Measurements from ENCODE around the gene CFDP1.

The CFDP1 gene

GRCh38 chr16:75305364-75306098 is 127.8 kb downstream of the CFDP1 start:
- POLR2A ChIA-PET, result no interaction called here
- Histone ChIP-seq H3K4me3 (ENCODE audit: control insufficient read depth in 1 of 7, extremely low read depth in 1 of 7, insufficient read depth in 4 of 7, low read depth in 2 of 7, low read length in 6 of 7) (no peak overlapping the region), H3K36me3 (ENCODE audit: control insufficient read depth in 4 of 4, insufficient read depth in 4 of 4, low read length in 3 of 4) (peaks cover 3 to 37% (median 22%) of the 10 kb centered on the region in 4 experiments), H3K4me1 (ENCODE audit: control extremely low read depth in 1 of 4, control insufficient read depth in 4 of 4, insufficient read depth in 4 of 4, low read length in 3 of 4) (peaks cover 0 to 10% (median 6%) of the 10 kb centered on the region in 4 experiments), H3K27me3 (replicated peaks in 2 of 5; ENCODE audit: control insufficient read depth in 4 of 5, insufficient read depth in 5 of 5, low read length in 4 of 5) (peaks cover 0 to 34% (median 11%) of the 10 kb centered on the region in 5 experiments), H3K27ac (ENCODE audit: insufficient read depth in 1 of 2, low read depth in 1 of 2, low read length in 2 of 2, poor library complexity in 1 of 2, severe bottlenecking in 2 of 2) (no peak overlapping the region), H3K9me3 (ENCODE audit: control extremely low read depth in 1 of 5, control insufficient read depth in 4 of 5, insufficient read depth in 2 of 5, low read depth in 1 of 5, low read length in 4 of 5) (no peaks in the 10 kb centered on the region)
- DNase-seq, result peak; percentile 64 to 84 (median 81)
- WGBS (ENCODE audit: insufficient coverage), result 69% methylated on average over 8 of the region's 8 CpGs
- CTCF ChIA-PET, result interaction anchor here (1.3 to 1.6 kb wide), 3 partner anchors 14 to 106 kb away, joined by 3 to 4 read pairs (median 3); no protein-coding TSS in a partner anchor

- Histone ChIP-seq H3K4me1 (ENCODE audit: control extremely low read depth in 1 of 4, control insufficient read depth in 4 of 4, insufficient read depth in 4 of 4, low read length in 3 of 4) (peaks cover 0 to 10% (median 6%) of the 10 kb centered on the region in 4 experiments), H3K27ac (ENCODE audit: insufficient read depth in 1 of 2, low read depth in 1 of 2, low read length in 2 of 2, poor library complexity in 1 of 2, severe bottlenecking in 2 of 2) (no peak overlapping the region), H3K27me3 (replicated peaks in 2 of 5; ENCODE audit: control insufficient read depth in 4 of 5, insufficient read depth in 5 of 5, low read length in 4 of 5) (peaks cover 0 to 28% (median 7%) of the 10 kb centered on the region in 5 experiments), H3K4me3 (ENCODE audit: control insufficient read depth in 1 of 7, extremely low read depth in 1 of 7, insufficient read depth in 4 of 7, low read depth in 2 of 7, low read length in 6 of 7) (no peak overlapping the region), H3K9me3 (ENCODE audit: control extremely low read depth in 1 of 5, control insufficient read depth in 4 of 5, insufficient read depth in 2 of 5, low read depth in 1 of 5, low read length in 4 of 5) (no peaks in the 10 kb centered on the region), H3K36me3 (ENCODE audit: control insufficient read depth in 4 of 4, insufficient read depth in 4 of 4, low read length in 3 of 4) (peaks cover 3 to 42% (median 24%) of the 10 kb centered on the region in 4 experiments)
- ChIA-PET CTCF (interaction anchor here (1.6 kb wide), 1 partner anchor 105 kb away, joined by 3 read pairs; no protein-coding TSS in a partner anchor), POLR2A (no interaction called here)
- no peak for DNase-seq
- WGBS (ENCODE audit: insufficient coverage), result 100% methylated on average over 4 of the region's 4 CpGs
Measured at GRCh38 chr16:75304521-75305363, 128.6 kb downstream of the CFDP1 start.

GRCh38 chr16:75301804-75302203 is 131.5 kb downstream of the CFDP1 start:
- CTCF ChIA-PET, result no interaction called here
- POLR2A ChIA-PET, result no interaction called here
- DNase-seq, result no peak

GRCh38 chr16:75298267-75298666 is 135.0 kb downstream of the CFDP1 start:
- ChIA-PET CTCF (no interaction called here), POLR2A (no interaction called here)
- Histone ChIP-seq H3K4me1 (ENCODE audit: control extremely low read depth in 1 of 4, control insufficient read depth in 4 of 4, insufficient read depth in 4 of 4, low read length in 3 of 4) (no peaks in the 10 kb centered on the region), H3K36me3 (ENCODE audit: control insufficient read depth in 4 of 4, insufficient read depth in 4 of 4, low read length in 3 of 4) (peaks cover 9 to 64% (median 33%) of the 10 kb centered on the region in 4 experiments), H3K27me3 (replicated peaks in 2 of 5; ENCODE audit: control insufficient read depth in 4 of 5, insufficient read depth in 5 of 5, low read length in 4 of 5) (peaks cover 0 to 20% (median 5%) of the 10 kb centered on the region in 5 experiments), H3K4me3 (ENCODE audit: control insufficient read depth in 1 of 7, extremely low read depth in 1 of 7, insufficient read depth in 4 of 7, low read depth in 2 of 7, low read length in 6 of 7) (no peak overlapping the region), H3K9me3 (ENCODE audit: control extremely low read depth in 1 of 5, control insufficient read depth in 4 of 5, insufficient read depth in 2 of 5, low read depth in 1 of 5, low read length in 4 of 5) (no peaks in the 10 kb centered on the region), H3K27ac (ENCODE audit: insufficient read depth in 1 of 2, low read depth in 1 of 2, low read length in 2 of 2, poor library complexity in 1 of 2, severe bottlenecking in 2 of 2) (no peak overlapping the region)
- DNase-seq, result no peak
- 96% methylated on average over 6 of the region's 6 CpGs for WGBS (ENCODE audit: insufficient coverage)

More at GRCh38 chr16:75301804-75302203, 131.5 kb downstream of the CFDP1 start:
- Histone ChIP-seq H3K27me3 (replicated peaks in 2 of 5; ENCODE audit: control insufficient read depth in 4 of 5, insufficient read depth in 5 of 5, low read length in 4 of 5) (peaks cover 0 to 20% (median 4%) of the 10 kb centered on the region in 5 experiments), H3K36me3 (ENCODE audit: control insufficient read depth in 4 of 4, insufficient read depth in 4 of 4, low read length in 3 of 4) (peaks cover 9 to 61% (median 33%) of the 10 kb centered on the region in 4 experiments), H3K4me1 (ENCODE audit: control extremely low read depth in 1 of 4, control insufficient read depth in 4 of 4, insufficient read depth in 4 of 4, low read length in 3 of 4) (peaks cover 0 to 10% (median 6%) of the 10 kb centered on the region in 4 experiments), H3K27ac (ENCODE audit: insufficient read depth in 1 of 2, low read depth in 1 of 2, low read length in 2 of 2, poor library complexity in 1 of 2, severe bottlenecking in 2 of 2) (no peak overlapping the region), H3K4me3 (ENCODE audit: control insufficient read depth in 1 of 7, extremely low read depth in 1 of 7, insufficient read depth in 4 of 7, low read depth in 2 of 7, low read length in 6 of 7) (no peak overlapping the region), H3K9me3 (ENCODE audit: control extremely low read depth in 1 of 5, control insufficient read depth in 4 of 5, insufficient read depth in 2 of 5, low read depth in 1 of 5, low read length in 4 of 5) (no peaks in the 10 kb centered on the region)
- WGBS (ENCODE audit: insufficient coverage), result 89% methylated on average over 1 of the region's 1 CpG

- 100% methylated on average over 1 of the region's 1 CpG for WGBS (ENCODE audit: insufficient coverage)
Measured at GRCh38 chr16:75296606-75297005, 136.7 kb downstream of the CFDP1 start.

GRCh38 chr16:75294773-75295459 is 138.4 kb downstream of the CFDP1 start:
- CTCF ChIA-PET, result interaction anchor here (1.6 kb wide), 1 partner anchor 13 kb away, joined by 6 read pairs; no protein-coding TSS in a partner anchor
- no peaks in the 10 kb centered on the region for H3K4me1 ChIP-seq (ENCODE audit: control extremely low read depth in 1 of 4, control insufficient read depth in 4 of 4, insufficient read depth in 4 of 4, low read length in 3 of 4)

More at GRCh38 chr16:75296606-75297005, 136.7 kb downstream of the CFDP1 start:
- Histone ChIP-seq H3K4me1 (ENCODE audit: control extremely low read depth in 1 of 4, control insufficient read depth in 4 of 4, insufficient read depth in 4 of 4, low read length in 3 of 4) (no peaks in the 10 kb centered on the region), H3K27me3 (replicated peaks in 2 of 5; ENCODE audit: control insufficient read depth in 4 of 5, insufficient read depth in 5 of 5, low read length in 4 of 5) (peaks cover 0 to 13% (median 6%) of the 10 kb centered on the region in 5 experiments), H3K36me3 (ENCODE audit: control insufficient read depth in 4 of 4, insufficient read depth in 4 of 4, low read length in 3 of 4) (peaks cover 11 to 69% (median 43%) of the 10 kb centered on the region in 4 experiments), H3K9me3 (ENCODE audit: control extremely low read depth in 1 of 5, control insufficient read depth in 4 of 5, insufficient read depth in 2 of 5, low read depth in 1 of 5, low read length in 4 of 5) (no peaks in the 10 kb centered on the region), H3K27ac (ENCODE audit: insufficient read depth in 1 of 2, low read depth in 1 of 2, low read length in 2 of 2, poor library complexity in 1 of 2, severe bottlenecking in 2 of 2) (no peak overlapping the region), H3K4me3 (ENCODE audit: control insufficient read depth in 1 of 7, extremely low read depth in 1 of 7, insufficient read depth in 4 of 7, low read depth in 2 of 7, low read length in 6 of 7) (no peak overlapping the region)
- ChIA-PET CTCF (interaction anchor here (0.8 to 1.5 kb wide), 3 partner anchors 10 to 63 kb away, joined by 3 to 5 read pairs (median 3); no protein-coding TSS in a partner anchor), POLR2A (no interaction called here)
- DNase-seq, result no peak

More at GRCh38 chr16:75294773-75295459, 138.4 kb downstream of the CFDP1 start:
- no peak overlapping the region for H3K4me3 ChIP-seq (ENCODE audit: control insufficient read depth in 1 of 7, extremely low read depth in 1 of 7, insufficient read depth in 4 of 7, low read depth in 2 of 7, low read length in 6 of 7)
- WGBS (ENCODE audit: insufficient coverage), result 95% methylated on average over 3 of the region's 6 CpGs
- H3K9me3 ChIP-seq (ENCODE audit: control extremely low read depth in 1 of 5, control insufficient read depth in 4 of 5, insufficient read depth in 2 of 5, low read depth in 1 of 5, low read length in 4 of 5), result no peaks in the 10 kb centered on the region
- H3K27ac ChIP-seq (ENCODE audit: insufficient read depth in 1 of 2, low read depth in 1 of 2, low read length in 2 of 2, poor library complexity in 1 of 2, severe bottlenecking in 2 of 2), result no peak overlapping the region
- DNase-seq, result no peak
- H3K27me3 ChIP-seq (replicated peaks in 2 of 5; ENCODE audit: control insufficient read depth in 4 of 5, insufficient read depth in 5 of 5, low read length in 4 of 5), result peaks cover 0 to 10% (median 6%) of the 10 kb centered on the region in 5 experiments
- peaks cover 11 to 68% (median 38%) of the 10 kb centered on the region in 4 experiments for H3K36me3 ChIP-seq (ENCODE audit: control insufficient read depth in 4 of 4, insufficient read depth in 4 of 4, low read length in 3 of 4)
- POLR2A ChIA-PET, result no interaction called here

Measured in common myeloid progenitor, CD34-positive (primary cell).